Mesenteric fat pad (tissue), 1 donor: ENCODE results near the gene SHISAL2B. TPM values are rescaled to one million over a fixed set of nuclear protein-coding genes. Genes with fewer than 3 reads are reported as not detected.

Experiments
- total RNA-seq: library from RNA; stranded (reverse); fragmentation: NEBNext Ultra II Directional; extraction: Animal tissue kit (Norgen Biotek cat#: 25700); gene quantifications from one replicate; pipeline ENCODE4 v1.2.1, GENCODE V29; 2021
- donor health status: DM: yes; HTN: yes; CAD: no.

Gene SHISAL2B
- total RNA-seq, 1 donor from 2014 or later: not detected

Other genes with a start within 250 kb of the SHISAL2B start
- gene RGS7BP, start 184.5 kb upstream of the SHISAL2B start, total RNA-seq: 0.93 TPM
- gene SREK1IP1, start 78.2 kb downstream of the SHISAL2B start, total RNA-seq: 22.2 TPM
- 20.4 TPM for gene CWC27, start 78.4 kb downstream of the SHISAL2B start, total RNA-seq